DMS153 treated with DMSO at 0.1 percent for 48 hours (cell line): Measurements from ENCODE around the gene POLD2.

ENCODE experiments used
- DNase-seq: peaks from one replicate; lab custom pipeline; 2025; ENCODE audit not compliant: unreplicated experiment; lab: John Stamatoyannopoulos, UW

The POLD2 gene

GRCh38 chr7:44103566-44103922 lies 19.8 kb downstream of the POLD2 start:
- no peak for DNase-seq

DNA sequence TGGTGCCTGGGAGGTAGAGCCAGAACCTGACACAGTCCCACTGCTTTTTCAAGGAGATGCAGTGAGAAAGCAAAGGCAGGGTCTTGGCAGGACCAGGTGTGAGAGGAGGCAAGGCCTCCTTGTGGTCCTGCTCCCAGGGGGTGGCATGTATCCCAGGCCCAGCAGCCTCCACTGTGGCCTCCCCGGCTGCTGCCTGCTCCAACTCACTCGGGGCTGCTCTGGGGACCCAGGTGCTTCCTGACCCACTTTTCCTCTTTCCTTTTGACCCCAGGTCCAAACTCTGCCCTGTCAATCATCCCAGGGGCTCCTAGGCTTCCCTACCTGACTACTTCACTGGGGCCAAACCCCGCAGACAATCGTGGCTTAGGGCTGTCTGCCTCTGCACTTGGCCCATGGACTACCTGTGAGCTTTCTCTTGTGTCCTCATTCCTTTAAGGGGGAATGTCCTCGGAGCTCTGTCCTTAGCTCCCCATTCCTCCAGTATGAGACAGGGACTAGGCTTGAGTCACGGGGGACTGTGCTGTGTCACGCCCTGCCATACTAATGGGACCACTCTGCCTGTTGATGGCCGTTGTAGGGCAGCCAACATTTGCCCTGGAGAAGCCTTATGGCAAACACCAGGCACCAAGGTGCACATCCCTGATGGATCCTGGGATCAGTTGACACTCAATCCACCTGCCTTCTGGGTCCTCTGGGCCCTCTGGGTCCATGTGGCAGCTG lies 20.3 kb downstream of the POLD2 start:
- DNase-seq = no peak

GRCh38 chr7:44101966-44102845 lies 21.1 kb downstream of the POLD2 start:
- no peak for DNase-seq

DNA sequence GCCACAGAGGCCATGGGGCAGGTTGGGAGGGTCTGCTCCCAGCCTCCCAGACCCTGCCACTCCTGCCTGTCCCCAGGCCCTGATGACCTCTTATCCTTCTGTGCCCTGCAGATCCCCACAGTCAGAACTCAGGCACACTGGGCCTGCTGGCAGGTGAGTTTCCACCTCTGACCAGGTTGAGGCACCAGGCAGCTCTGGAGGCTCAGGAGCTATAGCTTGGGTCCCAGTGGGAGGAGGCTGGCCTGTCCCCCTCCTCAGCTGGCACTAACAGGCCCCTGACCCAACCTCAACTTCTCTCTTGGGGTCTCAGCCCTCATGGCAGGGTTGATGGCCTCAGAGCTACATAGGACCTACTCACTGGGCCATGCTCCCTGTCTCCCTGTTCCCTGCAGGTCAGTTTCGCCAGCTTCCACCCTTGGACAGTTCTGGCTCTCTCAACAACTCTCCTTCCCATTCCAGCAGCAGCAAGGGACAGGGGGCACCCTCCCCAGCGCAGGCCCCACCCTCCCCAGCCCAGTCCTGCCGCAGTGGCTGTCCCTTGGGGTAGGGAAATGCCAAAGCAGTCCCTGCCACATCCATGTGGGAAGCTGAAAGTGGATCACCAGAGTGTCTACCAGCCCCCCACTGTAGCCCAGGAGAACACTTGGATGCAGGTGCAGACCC lies 21.9 kb downstream of the POLD2 start:
- DNase-seq = no peak

GRCh38 chr7:44100458-44101302 lies 22.7 kb downstream of the POLD2 start:
- no peak for DNase-seq

DNA sequence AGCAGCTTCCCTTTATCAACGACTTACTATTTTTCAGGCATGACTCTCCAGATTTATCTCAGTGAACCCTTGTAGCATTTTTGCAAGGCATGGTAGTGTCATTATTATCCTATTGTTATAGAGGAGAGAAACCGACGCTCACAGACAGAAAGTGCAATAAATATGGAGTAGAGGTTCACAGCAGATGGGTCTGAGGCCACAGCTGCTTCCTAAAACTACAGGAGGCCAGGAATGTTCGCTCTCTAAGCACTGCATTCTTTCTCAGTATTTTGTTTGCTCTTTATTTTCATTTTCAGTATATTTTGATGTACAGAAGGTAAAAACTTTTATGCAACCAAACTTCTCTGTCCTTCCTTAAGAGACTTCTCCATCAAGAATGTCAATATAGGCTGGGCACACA lies 23.7 kb downstream of the POLD2 start:
- DNase-seq = no peak

GRCh38 chr7:44098092-44099068 lies 25.0 kb downstream of the POLD2 start:
- DNase-seq = no peak

GRCh38 chr7:44097064-44097932 lies 26.1 kb downstream of the POLD2 start:
- no peak for DNase-seq

- DNase-seq = no peak
These were observed 26.9 kb downstream of the POLD2 start for GRCh38 chr7:44096326-44096881.

- DNase-seq = no peak
These were observed 27.6 kb downstream of the POLD2 start for GRCh38 chr7:44095781-44096180.

- no peak for DNase-seq
These were observed 28.3 kb downstream of the POLD2 start for GRCh38 chr7:44094883-44095592.

DNA sequence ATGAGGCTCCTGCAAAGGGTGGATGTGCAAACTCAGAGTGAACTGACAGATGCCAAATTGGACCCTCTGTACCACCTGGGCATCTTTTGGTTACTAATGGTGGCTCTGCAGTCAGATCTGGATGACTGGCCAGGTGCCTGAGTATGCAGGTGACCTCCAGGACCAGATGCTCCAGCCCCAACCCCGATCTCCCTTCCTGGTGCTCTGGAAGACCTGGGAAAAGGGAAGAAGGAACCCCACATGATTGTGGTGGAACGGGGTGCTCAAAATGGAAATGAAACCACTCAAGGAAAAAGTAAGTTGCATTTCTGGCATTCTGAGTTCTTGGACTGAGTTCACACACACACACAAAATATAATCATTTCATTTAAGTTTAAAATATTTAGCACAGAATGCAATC lies 29.0 kb downstream of the POLD2 start:
- DNase-seq = no peak

GRCh38 chr7:44093102-44093641 lies 30.2 kb downstream of the POLD2 start:
- DNase-seq = no peak

DNA sequence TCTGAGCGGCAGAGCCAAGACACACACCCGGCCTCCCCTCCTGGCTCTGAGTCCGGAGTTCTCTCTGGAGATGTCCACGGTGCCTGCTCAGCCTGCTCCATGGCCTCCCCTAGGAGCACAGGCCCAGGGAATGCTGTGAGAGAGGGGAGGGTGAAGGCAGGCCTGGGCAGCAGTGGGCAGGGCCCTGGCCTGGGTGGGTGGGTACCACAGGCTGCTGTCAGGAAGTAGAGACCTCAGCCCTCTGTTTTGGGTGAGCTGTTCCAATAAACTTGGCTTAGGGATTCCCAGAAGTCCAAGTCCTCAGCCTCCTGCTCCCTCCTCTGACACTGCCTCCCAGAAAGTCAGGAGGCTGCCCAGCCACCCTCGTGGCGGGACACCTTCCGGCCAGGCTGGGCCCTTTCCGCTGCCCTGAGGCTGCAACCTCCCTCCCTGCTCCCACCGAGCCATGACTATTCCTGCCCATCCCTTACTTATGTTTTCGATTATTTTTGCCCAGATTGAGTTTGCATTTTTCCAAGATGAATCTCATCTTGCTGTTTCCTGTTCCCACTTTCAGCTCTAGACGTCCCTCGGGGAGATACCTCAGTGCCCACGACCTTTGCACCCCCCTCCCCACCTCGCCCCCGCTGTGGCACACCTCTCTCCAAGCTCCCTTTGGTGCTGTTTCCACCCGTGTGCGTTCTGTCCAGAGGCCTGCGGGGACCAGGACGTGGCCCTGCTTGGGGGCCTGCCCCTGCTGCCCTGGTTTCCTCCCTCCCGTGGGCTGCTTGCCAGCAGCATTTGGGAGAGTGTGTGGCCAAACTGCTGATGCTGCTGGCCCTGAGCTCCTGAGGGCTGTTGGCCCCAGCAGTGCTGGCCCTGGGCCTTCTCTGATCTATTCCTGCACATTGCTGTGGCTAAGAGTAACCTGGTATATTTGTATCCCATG lies 35.2 kb downstream of the POLD2 start:
- DNase-seq = no peak

- DNase-seq = no peak
These were observed 36.7 kb downstream of the POLD2 start for GRCh38 chr7:44086627-44087026.

DNA sequence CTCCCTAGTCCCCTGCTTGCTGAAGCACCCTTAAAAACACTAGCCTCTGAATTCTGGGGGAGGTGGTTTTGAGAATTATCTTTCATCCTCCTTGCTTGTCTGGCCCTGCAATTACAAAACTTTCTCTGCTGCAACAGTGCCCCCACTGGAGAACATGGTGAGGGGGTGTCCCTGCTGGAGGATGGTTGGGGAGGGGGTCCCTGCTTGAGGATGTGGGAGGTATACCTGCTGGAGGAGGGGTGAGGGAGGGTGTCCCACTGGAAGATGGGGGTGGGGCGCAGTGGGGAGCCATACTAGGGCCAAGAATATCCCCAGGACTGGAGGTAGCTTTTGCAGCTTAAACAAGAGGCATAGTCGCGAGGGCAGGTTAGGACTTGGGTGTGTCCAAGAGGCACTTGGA lies 37.8 kb downstream of the POLD2 start:
- no peak for DNase-seq

DNA sequence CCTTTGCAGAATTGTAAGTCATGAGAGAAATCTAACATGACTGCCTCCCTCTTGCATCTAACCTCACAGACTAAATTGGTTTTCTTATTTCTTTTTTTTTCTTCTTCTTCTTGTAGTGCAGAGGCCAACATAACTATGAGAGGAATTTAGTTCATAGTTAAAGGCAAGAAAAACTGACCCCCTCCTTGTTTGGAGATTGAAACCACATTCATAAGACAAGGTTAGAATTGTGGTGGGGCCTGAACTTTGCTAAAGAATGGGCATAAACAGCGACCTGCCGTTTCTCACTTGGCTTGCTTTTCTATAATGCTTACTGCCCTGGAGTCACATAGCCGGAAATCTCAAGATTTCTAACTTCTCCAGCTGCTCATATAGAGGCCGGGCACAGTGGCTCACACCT lies 38.6 kb downstream of the POLD2 start:
- no peak for DNase-seq
